ENCODE data around the gene TSHZ1.

The TSHZ1 gene

DNA sequence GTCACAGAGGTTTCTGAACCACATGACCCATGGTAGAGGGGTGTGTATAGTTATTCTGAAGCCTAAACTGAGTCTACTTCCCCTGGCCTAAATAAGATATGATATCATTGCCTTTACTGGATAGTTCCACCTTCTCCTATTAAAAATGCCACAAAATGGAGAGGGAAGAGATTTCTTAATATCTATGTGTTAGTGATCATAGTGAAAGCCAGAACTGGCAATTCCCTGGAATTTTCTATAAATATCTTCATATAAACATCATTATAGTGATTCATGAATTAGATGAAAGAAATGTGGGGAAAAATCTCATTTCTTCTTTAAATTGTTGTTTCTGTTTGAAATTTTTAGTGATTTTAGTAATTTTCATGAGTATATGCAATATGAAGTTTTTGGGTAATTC is 45.8 kb downstream of the TSHZ1 start:
- TF ChIP-seq SIN3A (IDR thresholded peaks at IDR 0.05; ENCODE audit: borderline replicate concordance, insufficient read depth, low read length): no peak
- TF ChIP-seq TAF1 (IDR thresholded peaks at IDR 0.05; ENCODE audit: borderline replicate concordance, insufficient read depth, low read length): no peak
- no peak for TF ChIP-seq FOXP2 (optimal IDR thresholded peaks at IDR 0.05; ENCODE audit: borderline replicate concordance, extremely low read depth, extremely low read length, insufficient read depth)
- TF ChIP-seq POLR2AphosphoS5 (IDR thresholded peaks at IDR 0.05; ENCODE audit: low read depth, low read length): no peak
- TF ChIP-seq, protein P1, sequence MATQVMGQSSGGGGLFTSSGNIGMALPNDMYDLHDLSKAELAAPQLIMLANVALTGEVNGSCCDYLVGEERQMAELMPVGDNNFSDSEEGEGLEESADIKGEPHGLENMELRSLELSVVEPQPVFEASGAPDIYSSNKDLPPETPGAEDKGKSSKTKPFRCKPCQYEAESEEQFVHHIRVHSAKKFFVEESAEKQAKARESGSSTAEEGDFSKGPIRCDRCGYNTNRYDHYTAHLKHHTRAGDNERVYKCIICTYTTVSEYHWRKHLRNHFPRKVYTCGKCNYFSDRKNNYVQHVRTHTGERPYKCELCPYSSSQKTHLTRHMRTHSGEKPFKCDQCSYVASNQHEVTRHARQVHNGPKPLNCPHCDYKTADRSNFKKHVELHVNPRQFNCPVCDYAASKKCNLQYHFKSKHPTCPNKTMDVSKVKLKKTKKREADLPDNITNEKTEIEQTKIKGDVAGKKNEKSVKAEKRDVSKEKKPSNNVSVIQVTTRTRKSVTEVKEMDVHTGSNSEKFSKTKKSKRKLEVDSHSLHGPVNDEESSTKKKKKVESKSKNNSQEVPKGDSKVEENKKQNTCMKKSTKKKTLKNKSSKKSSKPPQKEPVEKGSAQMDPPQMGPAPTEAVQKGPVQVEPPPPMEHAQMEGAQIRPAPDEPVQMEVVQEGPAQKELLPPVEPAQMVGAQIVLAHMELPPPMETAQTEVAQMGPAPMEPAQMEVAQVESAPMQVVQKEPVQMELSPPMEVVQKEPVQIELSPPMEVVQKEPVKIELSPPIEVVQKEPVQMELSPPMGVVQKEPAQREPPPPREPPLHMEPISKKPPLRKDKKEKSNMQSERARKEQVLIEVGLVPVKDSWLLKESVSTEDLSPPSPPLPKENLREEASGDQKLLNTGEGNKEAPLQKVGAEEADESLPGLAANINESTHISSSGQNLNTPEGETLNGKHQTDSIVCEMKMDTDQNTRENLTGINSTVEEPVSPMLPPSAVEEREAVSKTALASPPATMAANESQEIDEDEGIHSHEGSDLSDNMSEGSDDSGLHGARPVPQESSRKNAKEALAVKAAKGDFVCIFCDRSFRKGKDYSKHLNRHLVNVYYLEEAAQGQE (IDR thresholded peaks at IDR 0.05; ENCODE audit: insufficient read depth in 1 of 2, low read depth in 2 of 2, low read length in 2 of 2): no peak

DNA sequence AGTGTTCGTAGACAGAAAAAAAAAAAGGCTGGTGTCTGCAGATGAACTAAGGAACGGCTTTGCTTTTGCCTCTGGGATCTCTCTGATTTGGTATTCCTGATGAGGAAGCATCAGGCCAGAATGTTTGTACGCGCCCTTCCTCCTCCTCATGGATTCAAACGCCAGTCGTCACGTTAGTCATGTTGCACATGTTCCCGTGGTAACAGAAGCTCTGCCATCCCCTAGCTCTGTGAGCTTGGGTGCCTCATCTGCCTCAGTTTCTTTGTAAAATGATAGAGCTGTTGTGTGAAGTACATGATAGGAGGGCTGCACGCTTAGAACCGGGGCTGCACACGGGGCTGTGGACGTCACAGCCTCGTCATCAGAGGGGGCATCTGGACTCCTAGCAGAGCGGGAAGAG is 47.0 kb downstream of the TSHZ1 start:
- TF ChIP-seq, protein P1 (IDR thresholded peaks at IDR 0.05; ENCODE audit: insufficient read depth in 1 of 2, low read depth in 2 of 2, low read length in 2 of 2): no peak
- TF ChIP-seq FOXP2 (optimal IDR thresholded peaks at IDR 0.05; ENCODE audit: borderline replicate concordance, extremely low read depth, extremely low read length, insufficient read depth) (no peak), TAF1 (IDR thresholded peaks at IDR 0.05; ENCODE audit: borderline replicate concordance, insufficient read depth, low read length) (no peak), POLR2AphosphoS5 (IDR thresholded peaks at IDR 0.05; ENCODE audit: low read depth, low read length) (no peak), SIN3A (IDR thresholded peaks at IDR 0.05; ENCODE audit: borderline replicate concordance, insufficient read depth, low read length) (no peak)

DNA sequence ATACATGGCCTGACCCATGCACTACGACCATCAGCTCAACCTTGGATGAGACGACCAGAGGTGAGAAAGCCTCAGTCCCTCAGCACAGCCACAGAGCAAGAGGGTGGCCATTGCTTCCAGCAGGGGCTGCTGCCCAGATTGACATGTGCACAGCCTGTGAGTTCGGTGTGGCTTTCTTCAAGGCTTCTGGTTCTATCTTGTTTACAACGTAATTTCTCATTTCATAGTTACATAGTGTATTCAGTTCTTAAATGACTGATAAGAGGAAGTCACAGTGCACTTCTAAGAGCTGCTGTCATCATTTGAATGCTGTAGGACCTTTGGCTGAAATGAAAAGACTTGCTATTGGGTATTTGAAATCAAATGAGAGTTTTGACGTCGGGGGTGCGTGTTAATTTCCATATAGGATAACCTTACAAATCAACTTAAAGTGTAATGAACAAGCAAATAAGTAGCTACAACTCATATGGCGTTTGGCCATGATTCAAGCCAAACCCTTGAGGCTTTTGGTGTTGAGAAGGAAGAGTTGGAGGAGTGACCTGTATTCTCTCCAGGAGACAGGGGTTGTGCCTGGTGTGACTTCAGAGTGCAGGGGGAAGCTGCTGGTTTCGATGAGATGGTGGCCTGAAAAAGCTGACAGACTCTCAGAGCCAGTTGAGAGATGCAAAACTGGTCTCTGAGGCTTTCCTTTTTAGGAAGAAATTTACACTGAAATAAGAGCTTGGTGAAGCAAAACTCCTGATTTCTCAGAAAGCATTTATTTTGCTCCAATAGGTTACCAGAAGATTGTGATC is 51.0 kb downstream of the TSHZ1 start:
- no peak for TF ChIP-seq TAF1 (IDR thresholded peaks at IDR 0.05; ENCODE audit: borderline replicate concordance, insufficient read depth, low read length)
- TF ChIP-seq POLR2AphosphoS5 (IDR thresholded peaks at IDR 0.05; ENCODE audit: low read depth, low read length): no peak
- TF ChIP-seq SIN3A (IDR thresholded peaks at IDR 0.05; ENCODE audit: borderline replicate concordance, insufficient read depth, low read length): no peak
- TF ChIP-seq, protein P1 (IDR thresholded peaks at IDR 0.05; ENCODE audit: insufficient read depth in 1 of 2, low read depth in 2 of 2, low read length in 2 of 2): no peak
- TF ChIP-seq FOXP2 (optimal IDR thresholded peaks at IDR 0.05; ENCODE audit: borderline replicate concordance, extremely low read depth, extremely low read length, insufficient read depth): no peak

DNA sequence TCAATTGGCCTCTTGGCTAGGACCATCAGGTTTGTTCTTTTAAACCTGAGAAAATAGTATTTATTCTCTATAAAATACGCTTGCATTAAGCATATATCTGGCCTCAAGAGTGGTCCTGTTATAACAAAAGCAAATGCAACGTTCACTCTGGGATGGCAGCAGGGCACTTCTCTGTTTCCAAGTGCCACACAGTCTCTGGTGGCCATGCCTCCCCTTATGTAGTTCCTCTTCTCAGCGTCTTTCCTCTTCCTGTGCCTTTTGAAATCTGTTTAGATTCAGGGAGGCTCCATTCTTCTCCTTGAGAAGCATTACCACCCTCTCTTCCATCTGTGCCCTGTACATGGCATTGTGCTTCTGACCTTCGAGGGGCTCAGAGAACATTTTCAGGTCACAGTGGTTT is 51.9 kb downstream of the TSHZ1 start:
- TF ChIP-seq TAF1 (IDR thresholded peaks at IDR 0.05; ENCODE audit: borderline replicate concordance, insufficient read depth, low read length) (no peak), SIN3A (IDR thresholded peaks at IDR 0.05; ENCODE audit: borderline replicate concordance, insufficient read depth, low read length) (no peak), POLR2AphosphoS5 (IDR thresholded peaks at IDR 0.05; ENCODE audit: low read depth, low read length) (no peak), FOXP2 (optimal IDR thresholded peaks at IDR 0.05; ENCODE audit: borderline replicate concordance, extremely low read depth, extremely low read length, insufficient read depth) (no peak)
- TF ChIP-seq, protein P1 (IDR thresholded peaks at IDR 0.05; ENCODE audit: insufficient read depth in 1 of 2, low read depth in 2 of 2, low read length in 2 of 2): no peak
